OCI-LY3 (cell line): ENCODE results near the gene PBX3.
A peak's percentile ranks its signal among the peaks of the same experiment; 100 is the strongest.

Experiments
- H2AFZ ChIP-seq: fragments of 200-600, 300-600 bp; shearing (Covaris generic); 2 replicates; pipeline ENCODE4 v1.6.0; 2014; ENCODE audit warnings: antibody characterized with exemption, low read depth, low read length
- H3K27ac ChIP-seq: fragments of 200-600, 300-600 bp; sonication (generic); 2 replicates; pipeline ENCODE4 v1.5.1; 2014; ENCODE audit warnings: mild to moderate bottlenecking, low read length, moderate library complexity, mixed read lengths
- H3K27me3 ChIP-seq: fragments of 200-600, 300-600 bp; sonication (generic); 2 replicates; pipeline ENCODE4 v1.6.1; 2014; ENCODE audit warnings: low read depth, low read length, mixed read lengths
- H3K36me3 ChIP-seq: fragments of 200-600, 300-600 bp; sonication (generic); replicated peaks from 2 replicates; pipeline ENCODE3; 2014; ENCODE audit warnings: low read depth, low read length, mixed read lengths
- H3K4me1 ChIP-seq: fragments of 300-600, 200-600 bp; sonication (generic); 2 replicates; pipeline ENCODE4 v1.6.1; 2014; ENCODE audit warnings: low read length, mixed read lengths
- H3K4me2 ChIP-seq: fragments of 200-600, 300-600 bp; sonication (generic); 2 replicates; pipeline ENCODE4 v1.6.1; 2014; ENCODE audit warnings: low read length, mixed read lengths
- H3K4me3 ChIP-seq: fragments of 300-600, 200-600 bp; sonication (generic); 2 replicates; pipeline ENCODE4 v1.5.1; 2014; ENCODE audit warnings: antibody characterized with exemption, mild to moderate bottlenecking, low read length, moderate library complexity
- H3K79me2 ChIP-seq: fragments of 300-600, 200-600 bp; shearing (Covaris generic); 2 replicates; pipeline ENCODE4 v1.6.1; 2014; ENCODE audit warnings: mild to moderate bottlenecking, low read length, mixed read lengths
- H3K9ac ChIP-seq: fragments of 300-600, 200-600 bp; shearing (Covaris generic); 2 replicates; pipeline ENCODE4 v1.6.0; 2014; ENCODE audit warnings: mild to moderate bottlenecking, low read length, moderate library complexity
- H3K9me3 ChIP-seq: fragments of 200-600, 300-600 bp; shearing (Covaris generic); 2 replicates; pipeline ENCODE4 v1.6.1; 2014; ENCODE audit warnings: low read length, mixed read lengths; ENCODE audit not compliant: insufficient read depth
- H4K20me1 ChIP-seq: fragments of 200-600, 300-600 bp; sonication (generic); 2 replicates; pipeline ENCODE4 v1.6.1; 2016; ENCODE audit warnings: low read length, mixed read lengths; ENCODE audit not compliant: insufficient read depth
- EZH2phosphoT487 ChIP-seq: fragments of 200-600 bp; shearing (Covaris generic); IDR thresholded peaks from 2 replicates; pipeline ENCODE4 v1.6.1; 2018; ENCODE audit warnings: antibody characterized with exemption, mixed run types, low read depth
- TF ChIP-seq, protein P1 (sequence below): fragments of 200-600, 300-600 bp; sonication (generic); IDR thresholded peaks from 2 replicates; pipeline ENCODE4 v1.5.1; 2014; ENCODE audit warnings: antibody characterized with exemption, low read length, low read depth

The PBX3 gene

DNA sequence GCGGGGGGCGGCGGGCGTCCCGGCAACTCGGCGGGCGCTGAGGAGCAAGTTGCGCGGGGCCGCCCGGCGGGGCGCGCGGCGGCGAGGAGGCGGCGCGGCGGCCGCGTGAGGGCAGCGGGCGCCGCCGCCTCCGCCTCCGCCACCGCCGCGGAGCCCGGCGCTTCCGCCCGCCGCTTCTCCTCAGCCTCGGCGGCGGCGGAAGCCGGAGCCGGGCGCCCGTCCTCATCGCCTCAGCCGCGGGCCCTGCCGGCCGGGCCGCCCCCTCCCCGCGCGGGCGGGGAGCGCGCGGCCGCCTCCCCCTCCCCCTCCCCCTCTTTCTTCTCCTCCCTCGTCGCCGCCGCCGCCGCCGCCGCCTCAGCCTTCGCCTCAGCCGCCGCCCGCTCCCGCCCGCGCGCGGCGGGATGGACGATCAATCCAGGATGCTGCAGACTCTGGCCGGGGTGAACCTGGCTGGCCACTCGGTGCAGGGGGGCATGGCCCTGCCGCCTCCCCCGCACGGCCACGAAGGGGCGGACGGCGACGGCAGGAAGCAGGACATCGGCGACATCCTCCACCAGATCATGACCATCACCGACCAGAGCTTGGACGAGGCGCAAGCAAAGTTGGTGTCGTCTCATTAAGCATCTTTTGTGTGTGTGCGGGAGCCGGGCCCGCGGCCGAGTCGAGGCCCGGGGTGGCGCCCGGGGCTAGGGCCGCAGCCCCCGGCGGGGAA lies at the start of gene PBX3:
TSS of gene PBX3 (plus strand) at position 321 of the 712 bp plus-strand sequence.
- H3K4me3 ChIP-seq: peak within 1 kb of the TSS; percentile 85
- no peaks in the 10 kb centered on the region for H4K20me1 ChIP-seq
- H3K27me3 ChIP-seq: peaks cover 17% of the 10 kb centered on the region
- no peaks in the 10 kb centered on the region for H3K79me2 ChIP-seq
- peak within 1 kb of the TSS; percentile 76 for H3K27ac ChIP-seq
- no peaks in the 10 kb centered on the region for H3K36me3 ChIP-seq
- H3K9ac ChIP-seq: peak within 1 kb of the TSS; percentile 88
- peak within 1 kb of the TSS; percentile 80 for H2AFZ ChIP-seq
- H3K9me3 ChIP-seq: no peaks in the 10 kb centered on the region
- TF ChIP-seq, protein P1, sequence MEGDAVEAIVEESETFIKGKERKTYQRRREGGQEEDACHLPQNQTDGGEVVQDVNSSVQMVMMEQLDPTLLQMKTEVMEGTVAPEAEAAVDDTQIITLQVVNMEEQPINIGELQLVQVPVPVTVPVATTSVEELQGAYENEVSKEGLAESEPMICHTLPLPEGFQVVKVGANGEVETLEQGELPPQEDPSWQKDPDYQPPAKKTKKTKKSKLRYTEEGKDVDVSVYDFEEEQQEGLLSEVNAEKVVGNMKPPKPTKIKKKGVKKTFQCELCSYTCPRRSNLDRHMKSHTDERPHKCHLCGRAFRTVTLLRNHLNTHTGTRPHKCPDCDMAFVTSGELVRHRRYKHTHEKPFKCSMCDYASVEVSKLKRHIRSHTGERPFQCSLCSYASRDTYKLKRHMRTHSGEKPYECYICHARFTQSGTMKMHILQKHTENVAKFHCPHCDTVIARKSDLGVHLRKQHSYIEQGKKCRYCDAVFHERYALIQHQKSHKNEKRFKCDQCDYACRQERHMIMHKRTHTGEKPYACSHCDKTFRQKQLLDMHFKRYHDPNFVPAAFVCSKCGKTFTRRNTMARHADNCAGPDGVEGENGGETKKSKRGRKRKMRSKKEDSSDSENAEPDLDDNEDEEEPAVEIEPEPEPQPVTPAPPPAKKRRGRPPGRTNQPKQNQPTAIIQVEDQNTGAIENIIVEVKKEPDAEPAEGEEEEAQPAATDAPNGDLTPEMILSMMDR: no peak
- TF ChIP-seq EZH2phosphoT487: no peak
- H3K4me2 ChIP-seq: peak within 1 kb of the TSS; percentile 95
- peaks cover 20% of the 10 kb centered on the region for H3K4me1 ChIP-seq

DNA sequence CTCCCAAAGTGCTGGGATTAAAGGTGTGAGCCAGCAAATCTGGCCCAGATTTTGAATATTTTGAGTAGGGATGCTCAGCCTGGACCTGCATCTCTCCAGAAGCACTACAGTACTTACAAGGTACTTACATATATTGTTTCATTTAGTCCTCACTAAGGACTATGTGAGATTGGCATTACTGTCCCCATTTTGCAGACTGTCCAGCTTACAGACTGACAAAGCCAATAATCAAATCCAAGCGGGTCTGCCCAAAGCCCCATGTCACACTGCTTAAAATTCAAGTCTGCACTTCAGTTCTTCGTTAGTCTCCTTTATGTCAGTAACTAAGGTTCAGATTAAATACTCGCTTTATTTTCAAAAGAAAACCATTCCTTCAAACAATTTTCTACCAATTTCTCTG lies 47.3 kb upstream of the PBX3 start:
- TF ChIP-seq EZH2phosphoT487: no peak
- TF ChIP-seq, protein P1: no peak
- Histone ChIP-seq H3K9ac (peak overlapping the region; percentile 22), H3K27ac (peak overlapping the region; percentile 84), H3K4me1 (peaks cover 41% of the 10 kb centered on the region), H4K20me1 (peaks cover 13% of the 10 kb centered on the region), H3K9me3 (no peaks in the 10 kb centered on the region), H3K79me2 (peaks cover 91% of the 10 kb centered on the region), H3K4me2 (peak overlapping the region; percentile 86), H2AFZ (no peak overlapping the region), H3K36me3 (no peaks in the 10 kb centered on the region), H3K4me3 (peak overlapping the region; percentile 78), H3K27me3 (no peaks in the 10 kb centered on the region)

DNA sequence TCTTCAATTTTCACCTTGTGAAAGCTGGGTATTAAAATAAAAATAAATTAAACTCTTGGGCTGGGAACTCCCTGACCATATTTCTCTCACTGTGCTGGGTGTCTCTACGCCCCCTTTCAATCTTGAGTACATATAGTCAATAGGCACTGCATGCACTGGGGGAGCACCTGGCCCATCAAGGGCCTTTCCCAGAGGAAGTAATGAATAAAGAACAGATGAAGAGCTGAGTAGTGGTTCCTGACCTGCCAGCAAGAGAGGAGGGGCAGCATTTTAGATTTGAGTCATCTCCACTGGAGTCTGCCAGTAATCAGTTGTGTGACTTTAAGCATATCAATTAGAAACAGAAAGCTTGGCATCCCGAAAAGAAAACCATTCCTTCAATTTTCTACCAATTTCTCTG lies 46.4 kb upstream of the PBX3 start:
- Histone ChIP-seq H2AFZ (no peak overlapping the region), H3K4me2 (peak overlapping the region; percentile 86), H3K4me1 (peaks cover 50% of the 10 kb centered on the region), H4K20me1 (peaks cover 9% of the 10 kb centered on the region; the same call in 1 of the 2 replicates), H3K36me3 (no peaks in the 10 kb centered on the region), H3K27me3 (no peaks in the 10 kb centered on the region), H3K4me3 (peak overlapping the region; percentile 78), H3K9ac (peak overlapping the region; percentile 73), H3K27ac (peak overlapping the region; percentile 84), H3K79me2 (peaks cover 91% of the 10 kb centered on the region), H3K9me3 (no peaks in the 10 kb centered on the region)
- TF ChIP-seq, protein P1: no peak
- no peak for TF ChIP-seq EZH2phosphoT487

DNA sequence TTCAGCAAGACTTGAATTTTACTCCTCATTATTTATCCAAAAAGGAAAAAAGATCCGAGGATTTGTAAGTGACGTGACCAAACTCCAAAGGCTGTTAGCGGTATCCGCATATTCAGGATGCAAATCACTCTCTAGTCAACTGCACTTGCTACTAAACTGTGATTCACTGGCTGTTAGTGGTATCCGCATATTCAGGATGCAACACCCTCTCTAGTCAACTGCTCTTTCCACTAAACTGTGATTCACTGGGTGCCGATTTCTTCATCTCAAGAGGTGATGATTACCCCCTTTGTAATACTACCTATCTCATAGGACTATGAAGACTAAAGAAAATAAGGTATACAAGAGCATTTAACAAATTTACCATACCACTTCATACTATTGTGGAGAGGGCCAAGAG lies 45.8 kb upstream of the PBX3 start:
- peaks cover 91% of the 10 kb centered on the region for H3K79me2 ChIP-seq
- H3K27me3 ChIP-seq: no peaks in the 10 kb centered on the region
- peak overlapping the region; percentile 78 for H3K4me3 ChIP-seq
- H4K20me1 ChIP-seq: peaks cover 9% of the 10 kb centered on the region; the same call in 1 of the 2 replicates
- no peaks in the 10 kb centered on the region for H3K36me3 ChIP-seq
- H3K27ac ChIP-seq: peak overlapping the region; percentile 84
- no peak for TF ChIP-seq EZH2phosphoT487
- TF ChIP-seq, protein P1: no peak
- H3K4me1 ChIP-seq: peaks cover 55% of the 10 kb centered on the region
- no peak overlapping the region for H2AFZ ChIP-seq
- H3K9ac ChIP-seq: peak overlapping the region; percentile 73
- peak overlapping the region; percentile 86 for H3K4me2 ChIP-seq
- no peaks in the 10 kb centered on the region for H3K9me3 ChIP-seq
